IMR-90 (cell line): ENCODE data around the gene PGF.

Experiments used
- BHLHE40 ChIP-seq: fragments of 150-350 bp; IDR thresholded peaks from 2 replicates; pipeline ENCODE4 v1.6.1; 2016; ENCODE audit warnings: mild to moderate bottlenecking, low read depth, low read length
- CEBPB ChIP-seq: IDR thresholded peaks from 2 replicates; pipeline ENCODE4 v1.6.1; 2012; ENCODE audit warnings: low read depth, low read length, improper control_type of control experiment
- CHD1 ChIP-seq: IDR thresholded peaks from 2 replicates; pipeline ENCODE4 v1.6.1; 2012; ENCODE audit warnings: low read depth, low read length, improper control_type of control experiment
- MAZ ChIP-seq: IDR thresholded peaks from 2 replicates; pipeline ENCODE4 v1.6.1; 2012; ENCODE audit warnings: low read depth, mild to moderate bottlenecking, low read length, improper control_type of control experiment, moderate library complexity, borderline replicate concordance
- MXI1 ChIP-seq: IDR thresholded peaks from 2 replicates; pipeline ENCODE4 v1.6.1; 2012; ENCODE audit warnings: low read depth, mild to moderate bottlenecking, low read length, moderate library complexity, borderline replicate concordance
- POLR2A ChIP-seq: IDR thresholded peaks from 2 replicates; pipeline ENCODE4 v1.6.1; 2012; ENCODE audit warnings: mild to moderate bottlenecking, low read depth, low read length
- RAD21 ChIP-seq: IDR thresholded peaks from 2 replicates; pipeline ENCODE4 v1.6.1; 2012; ENCODE audit warnings: low read length, improper control_type of control experiment
- RCOR1 ChIP-seq: IDR thresholded peaks from 2 replicates; pipeline ENCODE4 v1.6.1; 2012; ENCODE audit warnings: mild to moderate bottlenecking, low read length, improper control_type of control experiment; ENCODE audit not compliant: insufficient replicate concordance
- RFX5 ChIP-seq: IDR thresholded peaks from 2 replicates; pipeline ENCODE4 v1.8.0; 2012; ENCODE audit warnings: low read depth, mild to moderate bottlenecking, low read length, moderate library complexity
- SMC3 ChIP-seq: fragments of 150-350 bp; IDR thresholded peaks from 2 replicates; pipeline ENCODE4 v1.6.1; 2016; ENCODE audit warnings: low read depth, mild to moderate bottlenecking, antibody characterized with exemption, low read length, moderate library complexity
- TF ChIP-seq, protein P1 (sequence below): conservative IDR thresholded peaks from 2 replicates; pipeline ENCODE4 v1.5.1; 2012; ENCODE audit warnings: mild to moderate bottlenecking, low read depth, low read length, improper control_type of control experiment
- TF ChIP-seq, protein P2 (sequence below): fragments of 150-350 bp; IDR thresholded peaks from 2 replicates; pipeline ENCODE4 v1.6.1; 2017; ENCODE audit warnings: mild to moderate bottlenecking, antibody characterized with exemption, low read length, low read depth
- TF ChIP-seq, protein P3 (sequence below): fragments of 150-350 bp; IDR thresholded peaks from 2 replicates; pipeline ENCODE4 v1.6.1; 2016; ENCODE audit warnings: low read depth, mild to moderate bottlenecking, low read length, moderate library complexity, borderline replicate concordance

DNA sequence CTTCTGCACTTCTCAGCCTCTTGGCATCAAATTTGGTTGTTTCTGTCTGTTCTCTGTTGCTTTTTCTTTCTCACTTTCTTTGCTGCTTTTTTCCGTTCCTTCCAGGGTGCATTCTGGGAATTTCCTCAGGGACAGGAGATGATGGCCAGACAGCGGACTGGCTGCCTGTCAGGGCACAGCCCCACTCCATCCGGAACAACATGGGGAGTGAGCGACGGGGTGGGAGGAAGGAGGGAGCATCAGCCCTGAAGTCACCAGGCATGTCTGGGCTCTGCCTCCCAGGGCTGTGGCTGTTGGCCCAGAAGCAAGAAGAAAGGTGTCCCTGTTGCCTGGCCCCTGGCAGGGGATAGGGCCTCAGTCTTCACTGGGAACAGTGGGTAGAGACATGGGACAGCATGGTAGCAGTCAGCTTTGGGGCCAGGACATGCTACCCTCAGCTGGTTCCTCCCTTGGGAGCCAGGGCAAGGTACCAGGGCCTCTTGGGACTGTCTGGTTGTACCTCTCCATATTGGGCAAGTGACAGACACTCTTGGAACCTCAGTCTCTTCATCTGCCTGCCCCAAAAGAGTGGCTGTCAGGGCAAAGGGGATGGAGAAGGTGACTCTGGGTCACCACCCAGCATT is 8.6 kb downstream of the PGF start:
- TF ChIP-seq POLR2A (no peak), RFX5 (no peak), MXI1 (no peak), CHD1 (no peak), SMC3 (no peak), CEBPB (no peak), RAD21 (no peak), MAZ (no peak), BHLHE40 (no peak), RCOR1 (no peak)
- TF ChIP-seq, protein P1, sequence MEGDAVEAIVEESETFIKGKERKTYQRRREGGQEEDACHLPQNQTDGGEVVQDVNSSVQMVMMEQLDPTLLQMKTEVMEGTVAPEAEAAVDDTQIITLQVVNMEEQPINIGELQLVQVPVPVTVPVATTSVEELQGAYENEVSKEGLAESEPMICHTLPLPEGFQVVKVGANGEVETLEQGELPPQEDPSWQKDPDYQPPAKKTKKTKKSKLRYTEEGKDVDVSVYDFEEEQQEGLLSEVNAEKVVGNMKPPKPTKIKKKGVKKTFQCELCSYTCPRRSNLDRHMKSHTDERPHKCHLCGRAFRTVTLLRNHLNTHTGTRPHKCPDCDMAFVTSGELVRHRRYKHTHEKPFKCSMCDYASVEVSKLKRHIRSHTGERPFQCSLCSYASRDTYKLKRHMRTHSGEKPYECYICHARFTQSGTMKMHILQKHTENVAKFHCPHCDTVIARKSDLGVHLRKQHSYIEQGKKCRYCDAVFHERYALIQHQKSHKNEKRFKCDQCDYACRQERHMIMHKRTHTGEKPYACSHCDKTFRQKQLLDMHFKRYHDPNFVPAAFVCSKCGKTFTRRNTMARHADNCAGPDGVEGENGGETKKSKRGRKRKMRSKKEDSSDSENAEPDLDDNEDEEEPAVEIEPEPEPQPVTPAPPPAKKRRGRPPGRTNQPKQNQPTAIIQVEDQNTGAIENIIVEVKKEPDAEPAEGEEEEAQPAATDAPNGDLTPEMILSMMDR, result no peak
- TF ChIP-seq, protein P2, sequence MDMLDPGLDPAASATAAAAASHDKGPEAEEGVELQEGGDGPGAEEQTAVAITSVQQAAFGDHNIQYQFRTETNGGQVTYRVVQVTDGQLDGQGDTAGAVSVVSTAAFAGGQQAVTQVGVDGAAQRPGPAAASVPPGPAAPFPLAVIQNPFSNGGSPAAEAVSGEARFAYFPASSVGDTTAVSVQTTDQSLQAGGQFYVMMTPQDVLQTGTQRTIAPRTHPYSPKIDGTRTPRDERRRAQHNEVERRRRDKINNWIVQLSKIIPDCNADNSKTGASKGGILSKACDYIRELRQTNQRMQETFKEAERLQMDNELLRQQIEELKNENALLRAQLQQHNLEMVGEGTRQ, result no peak
- TF ChIP-seq, protein P3, sequence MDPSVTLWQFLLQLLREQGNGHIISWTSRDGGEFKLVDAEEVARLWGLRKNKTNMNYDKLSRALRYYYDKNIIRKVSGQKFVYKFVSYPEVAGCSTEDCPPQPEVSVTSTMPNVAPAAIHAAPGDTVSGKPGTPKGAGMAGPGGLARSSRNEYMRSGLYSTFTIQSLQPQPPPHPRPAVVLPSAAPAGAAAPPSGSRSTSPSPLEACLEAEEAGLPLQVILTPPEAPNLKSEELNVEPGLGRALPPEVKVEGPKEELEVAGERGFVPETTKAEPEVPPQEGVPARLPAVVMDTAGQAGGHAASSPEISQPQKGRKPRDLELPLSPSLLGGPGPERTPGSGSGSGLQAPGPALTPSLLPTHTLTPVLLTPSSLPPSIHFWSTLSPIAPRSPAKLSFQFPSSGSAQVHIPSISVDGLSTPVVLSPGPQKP, result no peak
